GM12874 (cell line): ENCODE results near the gene ATP6V0D1.
A peak's percentile ranks its signal among the peaks of the same experiment; 100 is the strongest.

Experiments used
- TF ChIP-seq, protein P1 (sequence below): IDR thresholded peaks from 2 replicates; pipeline ENCODE4 v1.5.1; 2011; ENCODE audit warnings: low read depth, mild to moderate bottlenecking, control low read depth, low read length, moderate library complexity; ENCODE audit not compliant: insufficient read depth

Gene ATP6V0D1

GRCh38 chr16:67428146-67428731 is 52.7 kb downstream of the ATP6V0D1 start:
- TF ChIP-seq, protein P1, sequence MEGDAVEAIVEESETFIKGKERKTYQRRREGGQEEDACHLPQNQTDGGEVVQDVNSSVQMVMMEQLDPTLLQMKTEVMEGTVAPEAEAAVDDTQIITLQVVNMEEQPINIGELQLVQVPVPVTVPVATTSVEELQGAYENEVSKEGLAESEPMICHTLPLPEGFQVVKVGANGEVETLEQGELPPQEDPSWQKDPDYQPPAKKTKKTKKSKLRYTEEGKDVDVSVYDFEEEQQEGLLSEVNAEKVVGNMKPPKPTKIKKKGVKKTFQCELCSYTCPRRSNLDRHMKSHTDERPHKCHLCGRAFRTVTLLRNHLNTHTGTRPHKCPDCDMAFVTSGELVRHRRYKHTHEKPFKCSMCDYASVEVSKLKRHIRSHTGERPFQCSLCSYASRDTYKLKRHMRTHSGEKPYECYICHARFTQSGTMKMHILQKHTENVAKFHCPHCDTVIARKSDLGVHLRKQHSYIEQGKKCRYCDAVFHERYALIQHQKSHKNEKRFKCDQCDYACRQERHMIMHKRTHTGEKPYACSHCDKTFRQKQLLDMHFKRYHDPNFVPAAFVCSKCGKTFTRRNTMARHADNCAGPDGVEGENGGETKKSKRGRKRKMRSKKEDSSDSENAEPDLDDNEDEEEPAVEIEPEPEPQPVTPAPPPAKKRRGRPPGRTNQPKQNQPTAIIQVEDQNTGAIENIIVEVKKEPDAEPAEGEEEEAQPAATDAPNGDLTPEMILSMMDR, result peak; percentile 90

DNA sequence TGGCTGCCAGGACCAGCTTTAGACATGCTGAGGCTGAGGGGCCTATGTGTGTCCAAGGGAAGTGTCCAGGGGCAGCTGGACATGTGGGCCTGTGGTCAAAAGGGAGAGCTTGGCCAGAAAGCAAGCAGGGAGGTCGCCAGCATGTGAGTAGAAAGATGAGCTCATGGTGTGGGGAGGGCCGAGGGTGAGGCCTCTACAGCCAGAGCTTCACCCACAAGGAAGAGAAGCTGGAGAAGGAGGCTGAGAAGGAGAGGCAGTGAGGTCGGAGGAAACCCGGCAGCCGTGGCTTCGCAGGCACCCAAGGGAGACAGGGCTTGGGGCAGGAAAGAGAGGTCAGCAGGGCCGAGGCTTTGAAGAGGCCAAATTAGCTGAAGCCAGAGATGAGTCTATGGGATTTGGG is 54.0 kb downstream of the ATP6V0D1 start:
- TF ChIP-seq, protein P1, result no peak

DNA sequence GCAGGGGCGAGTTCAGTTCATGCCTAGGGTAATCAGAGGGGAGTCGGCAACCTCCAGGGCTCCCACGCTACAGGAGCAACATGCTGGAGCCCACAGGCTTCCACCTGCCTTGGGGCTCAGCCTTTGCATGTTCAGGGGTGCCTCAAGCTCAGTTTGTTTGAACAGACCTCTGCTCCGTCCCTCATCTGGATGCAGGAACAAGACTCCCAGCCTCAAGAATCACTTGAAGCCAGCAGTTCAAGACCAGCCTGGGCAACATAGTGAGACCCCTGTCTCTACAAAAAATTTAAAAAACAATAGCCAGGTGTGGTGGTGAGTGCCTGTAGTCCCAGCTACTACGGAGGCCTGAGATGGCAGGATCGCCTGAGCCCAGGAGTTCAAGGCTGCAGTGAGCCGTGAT is 54.9 kb downstream of the ATP6V0D1 start:
- TF ChIP-seq, protein P1, result no peak

DNA sequence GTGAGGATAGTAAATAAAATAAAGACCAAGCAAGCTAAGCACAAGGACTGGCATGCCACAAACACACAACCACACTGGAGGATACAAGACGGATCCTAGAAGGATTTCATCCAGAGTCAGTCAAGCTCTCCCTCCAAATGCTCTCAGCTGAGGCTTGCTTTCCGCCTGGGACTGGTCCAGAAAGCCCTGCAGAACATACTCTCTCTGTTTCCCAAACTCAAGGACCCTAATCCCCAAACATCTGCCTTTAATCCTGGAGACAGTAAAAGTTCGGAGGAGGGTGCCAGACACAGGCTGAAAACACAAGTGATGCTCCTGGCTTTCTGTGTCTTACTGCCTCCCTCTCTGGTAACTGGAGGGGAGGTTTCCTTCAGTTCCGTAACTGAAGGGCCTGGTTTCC is 55.4 kb downstream of the ATP6V0D1 start:
- TF ChIP-seq, protein P1, result no peak

- TF ChIP-seq, protein P1, result no peak
Measured at GRCh38 chr16:67425061-67425460, 55.9 kb downstream of the ATP6V0D1 start.

DNA sequence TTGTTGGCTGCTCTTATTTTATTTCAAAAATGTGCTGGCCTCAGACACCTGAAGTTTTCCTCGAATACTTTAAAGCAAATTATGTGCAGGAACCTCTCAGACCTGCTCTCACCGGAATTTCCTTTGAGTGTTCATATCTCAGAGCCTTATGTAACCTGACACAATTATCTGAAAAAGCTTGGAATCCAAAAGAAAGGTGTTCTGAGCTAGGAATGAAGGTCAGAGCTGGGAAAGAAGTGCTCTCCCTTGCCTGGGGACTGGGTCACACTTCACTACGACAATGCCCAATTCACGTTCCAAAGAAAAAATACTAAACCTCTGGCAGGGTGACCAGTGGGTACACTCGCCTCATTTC is 56.7 kb downstream of the ATP6V0D1 start:
- TF ChIP-seq, protein P1, result no peak

DNA sequence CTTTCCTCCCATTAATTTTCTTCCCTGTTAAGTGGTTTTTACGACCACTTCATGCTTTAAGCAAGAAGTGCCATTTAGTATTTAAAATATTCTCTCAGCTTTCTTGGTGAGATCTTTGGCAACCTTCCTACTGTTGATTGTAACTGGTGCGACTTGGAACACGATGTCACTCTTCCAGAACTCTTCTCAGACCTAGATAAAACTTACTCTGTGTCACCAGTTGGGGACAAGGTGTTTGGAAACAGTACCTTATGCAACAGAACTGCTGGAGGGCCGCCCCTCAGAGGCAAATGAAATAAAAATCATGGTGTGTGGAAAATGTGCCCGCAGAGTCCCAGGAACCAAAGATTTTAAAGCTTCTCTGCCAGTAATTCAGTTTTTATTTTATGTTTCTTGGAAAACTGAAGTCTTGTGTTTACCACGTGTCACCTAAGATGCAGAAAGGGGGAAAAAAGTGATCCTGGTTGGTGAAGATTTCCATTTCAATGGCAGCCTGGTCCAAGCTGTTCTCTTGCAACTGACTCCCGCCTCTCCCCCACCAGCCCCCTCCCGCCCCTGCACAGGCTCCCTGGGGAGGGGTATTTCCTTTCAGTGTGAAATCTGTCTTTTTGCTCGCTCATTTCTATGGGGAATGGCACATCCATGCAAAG is 57.2 kb downstream of the ATP6V0D1 start:
- TF ChIP-seq, protein P1, result no peak
